ENCODE measurements around the gene DNAJA4. TPM values are rescaled to one million over a fixed set of nuclear protein-coding genes. Genes with fewer than 3 reads are reported as not detected.

DNAJA4 gene
- total RNA-seq, 2 experiments from 2014 or later, result 47.0 to 48.5 TPM

DNA sequence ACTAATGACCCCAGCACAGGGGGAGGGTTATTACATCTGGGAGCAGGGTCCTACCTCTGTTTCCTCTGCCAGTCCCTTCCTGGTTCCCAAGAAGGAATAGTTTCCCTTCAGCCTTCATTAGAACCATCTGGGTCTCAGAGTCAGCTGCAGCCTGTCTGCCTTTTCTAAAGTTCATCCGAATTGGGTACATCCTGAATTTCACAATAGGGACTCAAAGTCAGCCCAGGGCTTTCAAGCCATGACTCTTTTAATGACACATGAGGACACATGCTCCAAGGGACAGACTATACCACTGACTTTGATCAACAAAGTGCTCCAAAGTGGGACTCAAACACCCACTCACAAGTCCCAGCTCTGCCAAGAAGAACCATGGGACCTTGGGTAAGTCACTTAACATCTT is 63.1 kb downstream of the DNAJA4 start:
- Histone ChIP-seq H3K27ac (ENCODE audit: low read depth in 1 of 2, low read length in 2 of 2) (no peak overlapping the region), H3K36me3 (ENCODE audit: insufficient read depth, low read length) (no peaks in the 10 kb centered on the region), H3K27me3 (ENCODE audit: control insufficient read depth in 1 of 2, insufficient read depth in 2 of 2, low read length in 2 of 2) (no peaks in the 10 kb centered on the region), H3K4me1 (ENCODE audit: insufficient read depth, low read length) (no peaks in the 10 kb centered on the region), H3K9me3 (ENCODE audit: control insufficient read depth in 1 of 2, insufficient read depth in 1 of 2, low read length in 2 of 2) (no peaks in the 10 kb centered on the region), H3K4me3 (ENCODE audit: low read length) (no peak overlapping the region)
- ChIA-PET POLR2A (no interaction called here), CTCF (no interaction called here)
- no peak overlapping the region for H3K4me3 Mint-ChIP-seq
- H3K27ac Mint-ChIP-seq, result no peak overlapping the region
- intact Hi-C loops (cut with DNase I, micrococcal nuclease), result no loop called here
- ATAC-seq (ENCODE audit: poor library complexity) (no peak), DNase-seq (no peak)
- no peaks in the 10 kb centered on the region for H3K9me3 Mint-ChIP-seq
- no peaks in the 10 kb centered on the region for H3K4me1 Mint-ChIP-seq (ENCODE audit: low read depth)
- H3K27me3 Mint-ChIP-seq, result no peaks in the 10 kb centered on the region
- no peaks in the 10 kb centered on the region for H3K36me3 Mint-ChIP-seq (ENCODE audit: low read depth)
- TF ChIP-seq, protein P1, sequence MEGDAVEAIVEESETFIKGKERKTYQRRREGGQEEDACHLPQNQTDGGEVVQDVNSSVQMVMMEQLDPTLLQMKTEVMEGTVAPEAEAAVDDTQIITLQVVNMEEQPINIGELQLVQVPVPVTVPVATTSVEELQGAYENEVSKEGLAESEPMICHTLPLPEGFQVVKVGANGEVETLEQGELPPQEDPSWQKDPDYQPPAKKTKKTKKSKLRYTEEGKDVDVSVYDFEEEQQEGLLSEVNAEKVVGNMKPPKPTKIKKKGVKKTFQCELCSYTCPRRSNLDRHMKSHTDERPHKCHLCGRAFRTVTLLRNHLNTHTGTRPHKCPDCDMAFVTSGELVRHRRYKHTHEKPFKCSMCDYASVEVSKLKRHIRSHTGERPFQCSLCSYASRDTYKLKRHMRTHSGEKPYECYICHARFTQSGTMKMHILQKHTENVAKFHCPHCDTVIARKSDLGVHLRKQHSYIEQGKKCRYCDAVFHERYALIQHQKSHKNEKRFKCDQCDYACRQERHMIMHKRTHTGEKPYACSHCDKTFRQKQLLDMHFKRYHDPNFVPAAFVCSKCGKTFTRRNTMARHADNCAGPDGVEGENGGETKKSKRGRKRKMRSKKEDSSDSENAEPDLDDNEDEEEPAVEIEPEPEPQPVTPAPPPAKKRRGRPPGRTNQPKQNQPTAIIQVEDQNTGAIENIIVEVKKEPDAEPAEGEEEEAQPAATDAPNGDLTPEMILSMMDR (IDR thresholded peaks at IDR 0.05), result no peak

GRCh38 chr15:78329625-78330024 is 65.3 kb downstream of the DNAJA4 start:
- Mint-ChIP-seq H3K36me3 (ENCODE audit: low read depth) (no peaks in the 10 kb centered on the region), H3K27me3 (peaks cover 9% of the 10 kb centered on the region), H3K4me3 (no peak overlapping the region), H3K9me3 (no peaks in the 10 kb centered on the region), H3K27ac (no peak overlapping the region), H3K4me1 (ENCODE audit: low read depth) (no peaks in the 10 kb centered on the region)
- TF ChIP-seq, protein P1 (IDR thresholded peaks at IDR 0.05), result no peak
- ChIA-PET CTCF (no interaction called here), POLR2A (no interaction called here)
- no peaks in the 10 kb centered on the region for H3K27me3 ChIP-seq (ENCODE audit: control insufficient read depth in 1 of 2, insufficient read depth in 2 of 2, low read length in 2 of 2)
- H3K27ac ChIP-seq (ENCODE audit: low read depth in 1 of 2, low read length in 2 of 2), result no peak overlapping the region
- H3K4me3 ChIP-seq (ENCODE audit: low read length), result no peak overlapping the region
- intact Hi-C loops (cut with DNase I, micrococcal nuclease), result no loop called here
- H3K9me3 ChIP-seq (ENCODE audit: control insufficient read depth in 1 of 2, insufficient read depth in 1 of 2, low read length in 2 of 2), result no peaks in the 10 kb centered on the region
- H3K4me1 ChIP-seq (ENCODE audit: insufficient read depth, low read length), result no peaks in the 10 kb centered on the region
- DNase-seq, result no peak
- no peaks in the 10 kb centered on the region for H3K36me3 ChIP-seq (ENCODE audit: insufficient read depth, low read length)
- ATAC-seq (ENCODE audit: poor library complexity), result no peak

Other genes starting within 250 kb of the DNAJA4 start
- gene TBC1D2B, start 186.9 kb upstream of the DNAJA4 start, total RNA-seq, result 10 to 100 TPM; 89.3 to 97.6 TPM
- not detected for gene SH2D7, start 172.0 kb upstream of the DNAJA4 start, total RNA-seq
- gene CIB2, start 133.1 kb upstream of the DNAJA4 start, total RNA-seq, result 1 to 10 TPM in 1 of 2 experiments, under 1 TPM in 1; 0.82 to 1.7 TPM
- 10 to 100 TPM; 47.5 to 47.6 TPM for gene IDH3A, start 115.2 kb upstream of the DNAJA4 start, total RNA-seq
- under 1 TPM; 0.05 to 0.22 TPM for gene ACSBG1, start 30.0 kb upstream of the DNAJA4 start, total RNA-seq
- 10 to 100 TPM; 13.3 to 16.7 TPM for gene SKIC8, start 35.0 kb downstream of the DNAJA4 start, total RNA-seq
- not detected for gene CRABP1, start 75.8 kb downstream of the DNAJA4 start, total RNA-seq
- gene IREB2, start 173.7 kb downstream of the DNAJA4 start, total RNA-seq, result 10 to 100 TPM; 84.3 to 89.0 TPM
- gene HYKK, start 243.0 kb downstream of the DNAJA4 start, total RNA-seq, result 1 to 10 TPM; 1.8 to 2.3 TPM